HEK293 (cell line): ENCODE measurements around the gene TLR10.

Experiments used
- CTCF ChIA-PET: fragments of 350-600 bp; formaldehyde crosslinking; extraction: SDS; loops from one replicate; lab custom pipeline; 2021; ENCODE audit warnings: antibody characterized with exemption; lab: Yijun Ruan, JAX
- POLR2A ChIA-PET: fragments of 300-600 bp; formaldehyde crosslinking; extraction: SDS; loops from one replicate; lab custom pipeline; 2020; ENCODE audit warnings: antibody characterized with exemption, inconsistent platforms; lab: Yijun Ruan, JAX
- H3K27ac ChIP-seq: fragments of 200-500 bp; sonication (Bioruptor generic); 2 replicates; pipeline ENCODE4 v1.5.1; 2014; ENCODE audit warnings: low read depth, low read length, control low read depth, inconsistent platforms; ENCODE audit errors: extremely low read depth
- H3K36me3 ChIP-seq, 2 experiments: fragments of 200-500 bp in 1 of 2; sonication (Bioruptor generic) in 1 of 2; 1 replicate in 1 of 2; 2 replicates in 1 of 2; pipeline ENCODE4 v1.5.1; 2014 to 2017; ENCODE audit warnings: inconsistent platforms in 2 of 2, low read length in 2 of 2; ENCODE audit not compliant: control insufficient read depth in 2 of 2, insufficient read depth in 1 of 2
- H3K4me1 ChIP-seq: fragments of 200-500 bp; sonication (Bioruptor generic); 2 replicates; pipeline ENCODE4 v1.5.1; 2014; ENCODE audit warnings: mild to moderate bottlenecking, low read length, inconsistent platforms; ENCODE audit not compliant: control insufficient read depth, insufficient read depth
- H3K4me3 ChIP-seq: 2 replicates; pipeline ENCODE4 v1.5.1; 2011; ENCODE audit warnings: low read depth, mild to moderate bottlenecking, control low read depth, low read length, moderate library complexity
- H3K9me3 ChIP-seq: fragments of 200-500 bp; sonication (Bioruptor generic); 2 replicates; pipeline ENCODE4 v1.5.1; 2014; ENCODE audit warnings: low read depth, low read length, inconsistent platforms; ENCODE audit not compliant: control insufficient read depth, insufficient read depth
- KLF10 ChIP-seq: fragments of 450-650 bp; IDR thresholded peaks from 2 replicates; pipeline ENCODE4 v1.5.1; 2018; ENCODE audit warnings: missing biosample characterization, mild to moderate bottlenecking, missing genetic modification characterization
- KLF9 ChIP-seq: fragments of 450-650 bp; formaldehyde crosslinking; IDR thresholded peaks from 2 replicates; pipeline ENCODE4 v1.5.1; 2016; ENCODE audit warnings: missing biosample characterization, missing genetic modification characterization, low read depth
- MEIS1 ChIP-seq: sonication (generic); formaldehyde crosslinking; IDR thresholded peaks from 2 replicates; pipeline ENCODE4 v1.8.1; 2022; ENCODE audit warnings: missing genetic modification reagents, mild to moderate bottlenecking, borderline replicate concordance
- OVOL3 ChIP-seq: fragments of 450-650 bp; formaldehyde crosslinking; IDR thresholded peaks from 2 replicates; pipeline ENCODE4 v1.5.1; 2016; ENCODE audit warnings: missing biosample characterization, missing genetic modification characterization
- SCRT2 ChIP-seq: fragments of 450-650 bp; formaldehyde crosslinking; IDR thresholded peaks from 2 replicates; pipeline ENCODE4 v1.5.1; 2016; ENCODE audit warnings: missing biosample characterization, missing genetic modification characterization
- ZBTB1 ChIP-seq: fragments of 450-650 bp; formaldehyde crosslinking; IDR thresholded peaks from 2 replicates; pipeline ENCODE4 v1.5.1; 2016; ENCODE audit warnings: missing biosample characterization, missing genetic modification characterization
- ZBTB26 ChIP-seq: fragments of 450-650 bp; formaldehyde crosslinking; optimal IDR thresholded peaks from 2 replicates; pipeline ENCODE3; 2016; ENCODE audit warnings: missing biosample characterization, mild to moderate bottlenecking, missing genetic modification characterization
- ZNF19 ChIP-seq: fragments of 450-650 bp; formaldehyde crosslinking; IDR thresholded peaks from 2 replicates; pipeline ENCODE4; 2016; ENCODE audit warnings: missing biosample characterization, missing genetic modification characterization, low read depth
- ZNF239 ChIP-seq: fragments of 450-650 bp; formaldehyde crosslinking; IDR thresholded peaks from 2 replicates; pipeline ENCODE4 v1.5.1; 2016; ENCODE audit warnings: missing biosample characterization, missing genetic modification characterization
- ZNF292 ChIP-seq: fragments of 450-650 bp; formaldehyde crosslinking; IDR thresholded peaks from 2 replicates; pipeline ENCODE4 v1.5.1; 2016; ENCODE audit warnings: low read depth, missing biosample characterization, missing genetic modification characterization, borderline replicate concordance
- ZNF335 ChIP-seq: fragments of 450-650 bp; formaldehyde crosslinking; conservative IDR thresholded peaks from 2 replicates; pipeline ENCODE4 v1.5.1; 2016; ENCODE audit warnings: missing biosample characterization, missing genetic modification characterization
- ZNF624 ChIP-seq: fragments of 450-650 bp; formaldehyde crosslinking; IDR thresholded peaks from 2 replicates; pipeline ENCODE4 v1.5.1; 2017; ENCODE audit warnings: missing biosample characterization, missing genetic modification characterization
- ZNF639 ChIP-seq: fragments of 450-650 bp; formaldehyde crosslinking; IDR thresholded peaks from 2 replicates; pipeline ENCODE4 v1.5.1; 2016; ENCODE audit warnings: missing biosample characterization, missing genetic modification characterization
- ZNF654 ChIP-seq: fragments of 450-650 bp; formaldehyde crosslinking; IDR thresholded peaks from 2 replicates; pipeline ENCODE4 v1.5.1; 2016; ENCODE audit warnings: low read depth, missing biosample characterization, missing genetic modification characterization
- ZNF704 ChIP-seq: fragments of 450-650 bp; formaldehyde crosslinking; IDR thresholded peaks from 2 replicates; pipeline ENCODE4 v1.5.1; 2016; ENCODE audit warnings: missing biosample characterization, missing genetic modification characterization
- ZSCAN18 ChIP-seq: fragments of 450-650 bp; formaldehyde crosslinking; IDR thresholded peaks from 2 replicates; pipeline ENCODE4 v1.5.1; 2016; ENCODE audit warnings: missing biosample characterization, missing genetic modification characterization

Gene TLR10

GRCh38 chr4:38759113-38759789 is 23.5 kb downstream of the TLR10 start:
- ChIA-PET POLR2A (no interaction called here), CTCF (interaction anchor here (0.5 to 6.7 kb wide), 39 partner anchors 10 to 663 kb away, joined by 3 to 44 read pairs (median 4); partner anchors contain the start of genes FAM114A1, TLR1, TLR10 and TLR6)
- TF ChIP-seq MEIS1 (CRISPR knock-in tag), result no peak
- TF ChIP-seq ZNF654 (tag by site-specific recombination), result peak; percentile 65
- no peaks in the 10 kb centered on the region for H3K36me3 ChIP-seq
- no peaks in the 10 kb centered on the region for H3K9me3 ChIP-seq
- no peak overlapping the region for H3K4me3 ChIP-seq
- no peaks in the 10 kb centered on the region for H3K4me1 ChIP-seq
- H3K27ac ChIP-seq, result no peak overlapping the region

GRCh38 chr4:38757945-38758600 is 24.7 kb downstream of the TLR10 start:
- Histone ChIP-seq H3K36me3 (no peaks in the 10 kb centered on the region), H3K4me1 (no peaks in the 10 kb centered on the region), H3K4me3 (no peak overlapping the region), H3K27ac (no peak overlapping the region), H3K9me3 (no peaks in the 10 kb centered on the region)
- CTCF ChIA-PET, result interaction anchor here (0.6 to 6.7 kb wide), 16 partner anchors 11 to 904 kb away, joined by 3 to 44 read pairs (median 6); partner anchors contain the start of genes FAM114A1, TLR1 and TLR10
- no peak for TF ChIP-seq ZNF624
- no peak for TF ChIP-seq ZBTB26
- TF ChIP-seq ZBTB1 (tag by site-specific recombination), result no peak
- no peak for TF ChIP-seq SCRT2 (tag by site-specific recombination)
- no peak for TF ChIP-seq OVOL3
- no peak for TF ChIP-seq ZNF292 (tag by site-specific recombination)
- no peak for TF ChIP-seq ZNF704
- no peak for TF ChIP-seq ZNF639 (tag by site-specific recombination)
- no peak for TF ChIP-seq ZSCAN18 (tag by site-specific recombination)
- TF ChIP-seq KLF9 (tag by site-specific recombination), result no peak
- TF ChIP-seq KLF10 (tag by site-specific recombination), result no peak
- TF ChIP-seq ZNF19, result no peak
- no peak for TF ChIP-seq ZNF239 (tag by site-specific recombination)
- TF ChIP-seq ZNF335, result no peak
- TF ChIP-seq, all 188 proteins: peak for 0
- POLR2A ChIA-PET, result no interaction called here
